Vagina (tissue), 2 donors: Measurements from ENCODE around the gene TGFB2.

Source experiments
- CTCF ChIP-seq, 3 experiments: fragments of 450-650 bp in 2 of 3; fragments of 200-600 bp in 1 of 3; sonication (generic) in 1 of 3; IDR thresholded peaks; one replicate each; pipeline ENCODE4 v1.5.1; 2017 to 2019; ENCODE audit warnings: antibody characterized with exemption in 3 of 3, mild to moderate bottlenecking in 2 of 3, moderate library complexity in 2 of 3
- POLR2AphosphoS5 ChIP-seq, 2 donors: sonication (generic); formaldehyde crosslinking; IDR thresholded peaks; one replicate each; pipeline ENCODE4 v1.9.0; 2017; ENCODE audit warnings: antibody characterized with exemption in 2 of 2, mild to moderate bottlenecking in 2 of 2, low read depth in 1 of 2; ENCODE audit not compliant: insufficient read depth in 1 of 2

GRCh38 chr1:218474128-218474527 lies 129.0 kb downstream of the TGFB2 start:
- no peak for TF ChIP-seq POLR2AphosphoS5 (IDR thresholded peaks at IDR 0.05; ENCODE audit: insufficient read depth in 1 of 2, low read depth in 1 of 2)
- no peak for TF ChIP-seq CTCF (IDR thresholded peaks at IDR 0.05)
